ENCODE results near the gene KCNK6. TPM values are rescaled to one million over a fixed set of nuclear protein-coding genes. Genes with fewer than 3 reads are reported as not detected.

The KCNK6 gene
- total RNA-seq, 1 donor from 2014 or later, result 16.2 TPM

GRCh38 chr19:38381138-38381537 lies 61.5 kb downstream of the KCNK6 start:
- H3K4me3 ChIP-seq, result no peak overlapping the region
- intact Hi-C loops (cut with DNase I), result no loop called here
- peaks cover 0 to 65% of the 10 kb centered on the region in 2 donors for H3K36me3 ChIP-seq
- no peak for TF ChIP-seq POLR2A (IDR thresholded peaks at IDR 0.05)
- no peak for TF ChIP-seq POLR2AphosphoS5 (IDR thresholded peaks at IDR 0.05; ENCODE audit: insufficient read depth in 1 of 2, low read depth in 1 of 2)
- no peak for TF ChIP-seq CTCF (IDR thresholded peaks at IDR 0.05)
- peaks cover 21% of the 10 kb centered on the region for H3K4me1 ChIP-seq
- no peak overlapping the region for H3K27ac ChIP-seq
- H3K27me3 ChIP-seq, result no peaks in the 10 kb centered on the region
- no peak for DNase-seq (ENCODE audit: extremely low spot score in 2 of 2)
- no peaks in the 10 kb centered on the region for H3K9me3 ChIP-seq

Small RNA genes within 50 kb of the gene (small RNA-seq; reads per million reads assigned to genes)
- gene RF00019, result not detected

Other genes with a start within 250 kb of the KCNK6 start
- gene DPF1, start 95.6 kb upstream of the KCNK6 start, total RNA-seq, result not detected
- 86.9 TPM for gene PPP1R14A, start 63.5 kb upstream of the KCNK6 start, total RNA-seq
- gene SPINT2, start 55.3 kb upstream of the KCNK6 start, total RNA-seq, result 174 TPM
- 96.5 TPM for gene C19orf33, start 15.6 kb upstream of the KCNK6 start, total RNA-seq
- 32.9 TPM for gene YIF1B, start 3.9 kb upstream of the KCNK6 start, total RNA-seq
- 2.2 TPM for gene CATSPERG, start 16.0 kb downstream of the KCNK6 start, total RNA-seq
- gene PSMD8, start 54.7 kb downstream of the KCNK6 start, total RNA-seq, result 169 TPM
- gene GGN, start 68.2 kb downstream of the KCNK6 start, total RNA-seq, result not detected
- 0.49 TPM for gene SPRED3, start 68.9 kb downstream of the KCNK6 start, total RNA-seq
- 32.7 TPM for gene FAM98C, start 83.2 kb downstream of the KCNK6 start, total RNA-seq
- 2.9 TPM for gene RASGRP4, start 106.4 kb downstream of the KCNK6 start, total RNA-seq
- gene RYR1, start 113.8 kb downstream of the KCNK6 start, total RNA-seq, result 1.5 TPM